Activated CD8-positive, alpha-beta memory T cell treated with anti-CD3 and anti-CD28 coated beads, Interleukin-2, amount 10 ng/mL, durations not matched to agents 7 days and 5 days (primary cell): ENCODE results near the gene XPNPEP2. TPM values are rescaled to one million over a fixed set of nuclear protein-coding genes. Genes with fewer than 3 reads are reported as not detected.
"Not testable (repeated sequence)": the region's sequence is repeated elsewhere in the genome, so short reads cannot be mapped to it uniquely, and the experiment has no call there.

ENCODE experiments used
- ATAC-seq: fragments of 150-1000 bp; cut with Tn5 transposase; one replicate; pipeline ENCODE4 v1.10.0; 2021; ENCODE audit warnings: moderate library complexity
- CTCF ChIA-PET: fragments of 350-600 bp; sonication (Branson Sonifier 250); formaldehyde crosslinking; loops from one replicate; lab custom pipeline; 2021; ENCODE audit warnings: antibody characterized with exemption; lab: Charles Lee
- DNase-seq: peaks from one replicate; pipeline ENCODE4 v3.0.0-alpha.2; 2020
- H3K27ac Mint-ChIP-seq: one replicate; pipeline ENCODE4 v1.8.0; 2021; ENCODE audit warnings: mild to moderate bottlenecking, mixed read lengths
- H3K27me3 Mint-ChIP-seq: one replicate; pipeline ENCODE4 v1.8.0; 2021; ENCODE audit warnings: mixed read lengths
- H3K36me3 Mint-ChIP-seq: one replicate; pipeline ENCODE4 v1.8.0; 2021; ENCODE audit warnings: mild to moderate bottlenecking, mixed read lengths
- H3K4me1 Mint-ChIP-seq: one replicate; pipeline ENCODE4 v1.8.0; 2021; ENCODE audit warnings: mixed read lengths
- H3K4me3 Mint-ChIP-seq: one replicate; pipeline ENCODE4 v1.8.0; 2021; ENCODE audit warnings: mild to moderate bottlenecking, moderate library complexity, mixed read lengths
- H3K9me3 Mint-ChIP-seq: one replicate; pipeline ENCODE4 v1.8.0; 2022; ENCODE audit warnings: low read depth, mixed read lengths
- total RNA-seq, 2 experiments: library from RNA; stranded (reverse); gene quantifications; one replicate each; pipeline ENCODE4 v1.2.3, GENCODE V29; 2021

The XPNPEP2 gene
- total RNA-seq, 2 experiments from 2014 or later, result 1.0 to 1.2 TPM

DNA sequence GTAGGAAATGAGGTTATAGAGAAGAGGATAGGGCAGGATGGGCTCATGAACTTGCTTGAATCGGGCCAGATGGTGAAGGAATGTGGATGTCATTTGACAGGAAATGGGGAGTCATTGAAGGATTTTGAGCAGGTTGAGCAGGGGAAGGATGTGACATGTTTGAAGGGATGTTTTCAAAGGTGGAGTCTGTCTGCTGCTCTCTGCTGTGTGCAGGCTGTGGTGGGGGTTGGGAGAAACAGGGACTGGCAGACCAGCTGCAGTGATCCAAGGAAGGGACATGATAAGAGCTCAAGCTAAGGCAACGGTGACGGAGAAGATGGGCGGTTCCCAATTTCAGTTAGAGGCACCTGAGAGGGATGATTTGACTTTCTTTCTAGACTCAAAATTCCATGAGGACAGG is 14.0 kb upstream of the XPNPEP2 start:
- Mint-ChIP-seq H3K4me1 (peaks cover 13% of the 10 kb centered on the region), H3K27me3 (no peaks in the 10 kb centered on the region), H3K27ac (no peak overlapping the region), H3K9me3 (no peaks in the 10 kb centered on the region), H3K4me3 (no peak overlapping the region), H3K36me3 (no peaks in the 10 kb centered on the region)
- no peak for DNase-seq
- CTCF ChIA-PET, result interaction anchor here (1.0 to 3.3 kb wide), 6 partner anchors 39 to 116 kb away, joined by 3 to 26 read pairs (median 9); no protein-coding TSS in a partner anchor
- no peak for ATAC-seq

DNA sequence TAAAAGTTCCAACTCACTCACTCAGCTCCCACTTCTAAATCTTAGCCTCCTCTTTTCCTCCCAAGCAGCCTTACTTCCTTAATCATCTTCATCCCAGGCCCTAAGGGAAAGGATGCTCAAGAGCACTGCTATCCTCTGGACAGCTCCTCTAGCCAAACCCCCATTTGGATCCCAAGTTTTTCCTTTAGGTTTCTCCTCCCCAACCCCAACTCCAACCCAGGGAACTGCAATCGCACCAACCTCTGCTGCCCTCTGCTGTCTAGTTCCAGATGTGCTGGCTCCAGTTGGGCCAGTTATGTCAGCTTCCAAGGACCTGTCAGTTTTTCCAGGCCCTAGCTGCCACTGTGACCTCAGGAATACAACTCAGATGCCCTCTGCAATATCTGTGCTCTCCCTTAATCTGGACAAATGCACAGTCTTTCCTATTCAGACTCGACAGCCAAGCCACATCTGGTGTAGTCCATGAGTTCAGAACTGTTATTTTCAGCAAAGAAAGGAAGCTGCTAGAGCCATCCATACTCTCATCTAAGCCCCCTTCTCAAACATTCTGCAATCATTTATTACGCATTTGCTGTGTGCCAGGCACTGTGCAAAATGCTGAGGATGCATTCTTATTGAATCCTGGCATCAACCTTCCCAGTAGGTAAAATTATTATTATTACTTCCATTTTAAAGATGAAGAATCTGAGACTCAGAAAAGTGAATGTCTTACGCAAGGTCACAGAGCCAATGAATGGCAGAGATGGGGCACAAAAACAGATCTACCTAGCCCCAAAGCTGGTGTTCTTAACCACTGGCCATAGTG is 12.3 kb upstream of the XPNPEP2 start:
- Mint-ChIP-seq H3K9me3 (no peaks in the 10 kb centered on the region), H3K27me3 (no peaks in the 10 kb centered on the region)
- DNase-seq, result peak; percentile 52

DNA sequence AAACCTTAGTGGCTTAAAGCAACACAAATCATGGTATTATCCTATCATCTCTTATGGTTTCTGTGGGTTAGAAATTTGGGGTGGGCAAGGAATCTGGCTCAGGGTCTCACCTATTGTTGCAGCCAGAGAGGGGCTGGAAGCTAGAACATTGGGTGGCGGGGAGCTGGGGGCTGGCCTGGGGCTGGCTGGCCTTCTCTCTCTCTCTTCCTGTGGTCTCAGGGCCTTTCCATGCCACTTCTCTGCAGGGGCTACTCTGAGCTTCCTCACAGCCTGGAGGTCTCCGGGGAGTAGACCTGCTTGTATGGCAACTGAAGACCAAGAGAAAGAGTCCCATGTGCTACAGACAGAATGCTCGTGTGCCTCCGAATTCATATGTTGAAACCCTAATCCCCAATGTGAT is 10.7 kb upstream of the XPNPEP2 start:
- Mint-ChIP-seq H3K9me3 (no peaks in the 10 kb centered on the region), H3K27me3 (no peaks in the 10 kb centered on the region), H3K36me3 (no peaks in the 10 kb centered on the region), H3K4me1 (peaks cover 15% of the 10 kb centered on the region), H3K27ac (no peak overlapping the region), H3K4me3 (no peak overlapping the region)
- DNase-seq, result no peak
- ATAC-seq, result no peak
- CTCF ChIA-PET, result interaction anchor here (0.5 kb wide), 1 partner anchor 49 kb away, joined by 3 read pairs; no protein-coding TSS in a partner anchor

More for the DNA sequence above, 12.3 kb upstream of the XPNPEP2 start:
- H3K4me3 Mint-ChIP-seq, result no peak overlapping the region
- CTCF ChIA-PET, result interaction anchor here (0.7 to 3.3 kb wide), 25 partner anchors 9 to 334 kb away, joined by 3 to 26 read pairs (median 4); partner anchors contain the start of genes APLN and SASH3
- peaks cover 24% of the 10 kb centered on the region for H3K4me1 Mint-ChIP-seq
- peak; percentile 66 for ATAC-seq
- H3K36me3 Mint-ChIP-seq, result no peaks in the 10 kb centered on the region
- H3K27ac Mint-ChIP-seq, result no peak overlapping the region

DNA sequence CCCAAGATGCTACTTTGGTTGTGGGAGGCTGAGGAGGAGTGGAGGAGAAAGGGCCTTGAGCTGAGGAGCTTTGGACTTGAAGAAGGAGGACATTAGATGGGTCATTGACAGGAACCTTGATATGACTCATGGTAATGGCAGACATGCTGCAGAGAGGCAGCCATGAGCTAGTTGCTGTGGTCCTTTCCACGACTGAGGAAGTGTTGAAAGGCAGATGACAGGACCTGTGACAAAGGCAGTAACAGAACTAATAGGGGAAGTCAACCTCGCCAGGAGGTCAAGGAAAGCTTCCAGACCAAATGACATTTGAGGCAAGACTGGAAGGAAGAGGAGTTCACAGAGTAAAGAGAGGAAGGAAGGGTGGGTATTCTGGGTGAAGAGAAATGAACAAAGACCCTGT is 7.6 kb upstream of the XPNPEP2 start:
- Mint-ChIP-seq H3K4me3 (no peak overlapping the region), H3K36me3 (no peaks in the 10 kb centered on the region), H3K27ac (no peak overlapping the region), H3K4me1 (peaks cover 19% of the 10 kb centered on the region), H3K27me3 (no peaks in the 10 kb centered on the region), H3K9me3 (no peaks in the 10 kb centered on the region)
- ATAC-seq (no peak), DNase-seq (no peak)
- CTCF ChIA-PET, result no interaction called here

DNA sequence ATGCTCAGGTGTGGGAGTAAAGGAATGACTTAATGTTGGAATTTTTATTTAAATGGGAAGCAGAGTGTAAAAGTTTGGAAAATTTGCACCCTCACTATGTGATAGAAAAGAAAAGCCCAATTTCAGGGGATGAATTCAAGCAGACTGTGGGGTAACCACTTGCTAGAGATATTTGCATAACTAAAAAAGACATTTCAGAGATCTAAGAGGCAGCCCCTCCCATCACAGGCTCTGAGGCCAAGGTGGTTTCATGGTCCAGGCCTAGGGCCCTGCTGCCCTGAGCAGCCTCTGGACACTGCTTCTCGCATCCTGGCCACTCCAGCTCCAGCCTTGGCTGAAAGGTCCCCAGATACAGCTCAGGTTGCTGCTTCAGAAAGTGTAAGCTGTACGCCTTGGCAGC is 5.9 kb upstream of the XPNPEP2 start:
- CTCF ChIA-PET, result interaction anchor here (0.6 kb wide), 1 partner anchor 14 kb away, joined by 3 read pairs; no protein-coding TSS in a partner anchor
- no peaks in the 10 kb centered on the region for H3K27me3 Mint-ChIP-seq
- DNase-seq, result no peak
- H3K36me3 Mint-ChIP-seq, result no peaks in the 10 kb centered on the region
- peaks cover 28% of the 10 kb centered on the region for H3K4me1 Mint-ChIP-seq
- no peak overlapping the region for H3K4me3 Mint-ChIP-seq
- no peaks in the 10 kb centered on the region for H3K9me3 Mint-ChIP-seq
- no peak for ATAC-seq
- H3K27ac Mint-ChIP-seq, result no peak overlapping the region

DNA sequence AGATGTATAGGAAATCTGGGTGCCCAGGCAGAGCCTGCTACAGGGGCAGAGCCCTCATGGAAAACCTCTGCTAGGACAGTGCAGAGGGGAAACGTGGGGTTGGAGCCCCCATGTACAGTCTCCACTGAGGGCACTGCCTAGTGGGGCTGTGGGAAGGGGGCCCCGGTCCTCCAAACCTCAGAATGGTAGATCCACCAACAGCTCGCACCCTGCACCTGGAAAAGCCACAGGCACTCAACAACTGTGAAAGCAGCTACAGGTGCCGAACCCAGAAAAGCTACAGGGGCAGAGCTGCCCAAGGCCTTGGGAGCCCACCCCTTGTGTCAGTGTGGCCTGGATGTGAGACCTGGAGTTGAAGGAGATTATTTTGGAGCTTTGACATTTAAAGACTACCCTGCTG is 5.4 kb upstream of the XPNPEP2 start:
- H3K36me3 Mint-ChIP-seq, result no peaks in the 10 kb centered on the region
- H3K27ac Mint-ChIP-seq, result no peak overlapping the region
- no peak for ATAC-seq
- H3K4me3 Mint-ChIP-seq, result no peak overlapping the region
- peaks cover 33% of the 10 kb centered on the region for H3K4me1 Mint-ChIP-seq
- H3K27me3 Mint-ChIP-seq, result no peaks in the 10 kb centered on the region
- DNase-seq, result no peak
- CTCF ChIA-PET, result interaction anchor here (0.6 kb wide), 1 partner anchor 14 kb away, joined by 3 read pairs; no protein-coding TSS in a partner anchor
- H3K9me3 Mint-ChIP-seq, result no peaks in the 10 kb centered on the region

DNA sequence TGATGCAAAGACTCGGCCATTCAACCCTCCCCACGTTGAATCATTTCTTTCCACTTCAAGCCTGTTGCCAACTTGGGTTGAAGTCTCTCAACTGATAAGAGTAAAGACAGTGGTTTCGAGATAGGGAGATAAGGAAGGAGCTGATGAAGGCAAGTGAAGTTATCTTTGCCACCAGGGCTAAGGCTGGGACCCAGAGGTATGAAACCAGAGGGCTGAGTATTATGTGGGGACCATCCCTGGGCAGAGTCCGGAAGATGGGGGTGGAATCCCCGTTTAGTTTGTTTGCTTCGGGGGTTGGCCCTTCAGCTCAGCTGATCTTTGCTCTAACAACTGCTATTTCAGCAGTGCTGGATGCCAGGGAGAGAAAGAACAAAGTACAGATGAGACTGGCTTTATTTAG is 2.3 kb upstream of the XPNPEP2 start:
- ATAC-seq, result peak; percentile 58
- no peak for DNase-seq
- H3K27ac Mint-ChIP-seq, result peak overlapping the region; percentile 5

DNA sequence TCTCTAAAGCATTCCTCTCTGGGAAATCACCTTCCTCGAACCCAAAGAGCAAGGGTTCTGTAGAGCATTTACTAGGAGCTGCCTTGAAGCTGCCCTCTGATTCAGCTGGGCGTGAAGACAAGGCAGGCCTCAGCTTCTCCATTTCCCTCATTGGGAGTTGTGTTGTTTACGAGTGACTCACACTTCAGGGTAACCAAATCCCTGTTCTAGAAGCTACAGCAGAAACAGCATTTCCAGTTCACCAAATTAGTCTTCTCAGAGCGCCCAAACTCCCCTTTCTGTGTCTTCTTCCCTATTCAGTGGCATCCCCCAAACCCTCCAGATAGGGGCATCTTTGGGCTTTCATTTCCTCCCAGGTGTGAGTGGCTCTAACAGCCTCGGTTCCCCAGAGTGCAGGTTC is 863 bp upstream of the XPNPEP2 start:
- CTCF ChIA-PET, result interaction anchor here (1.3 to 1.7 kb wide), 3 partner anchors 11 to 82 kb away, joined by 3 to 6 read pairs (median 4); partner anchors contain the start of gene APLN
- H3K4me1 Mint-ChIP-seq, result peaks cover 31% of the 10 kb centered on the region
- ATAC-seq (no peak), DNase-seq (no peak)
- no peaks in the 10 kb centered on the region for H3K9me3 Mint-ChIP-seq
- no peak overlapping the region for H3K4me3 Mint-ChIP-seq
- no peak overlapping the region for H3K27ac Mint-ChIP-seq
- H3K36me3 Mint-ChIP-seq, result no peaks in the 10 kb centered on the region
- no peaks in the 10 kb centered on the region for H3K27me3 Mint-ChIP-seq

More for the DNA sequence above, 2.3 kb upstream of the XPNPEP2 start:
- no peaks in the 10 kb centered on the region for H3K9me3 Mint-ChIP-seq
- H3K27me3 Mint-ChIP-seq, result no peaks in the 10 kb centered on the region
- H3K4me3 Mint-ChIP-seq, result no peak overlapping the region
- CTCF ChIA-PET, result interaction anchor here (1.0 to 2.4 kb wide), 5 partner anchors 10 to 94 kb away, joined by 3 to 7 read pairs (median 3); no protein-coding TSS in a partner anchor
- H3K4me1 Mint-ChIP-seq, result peaks cover 25% of the 10 kb centered on the region
- no peaks in the 10 kb centered on the region for H3K36me3 Mint-ChIP-seq

DNA sequence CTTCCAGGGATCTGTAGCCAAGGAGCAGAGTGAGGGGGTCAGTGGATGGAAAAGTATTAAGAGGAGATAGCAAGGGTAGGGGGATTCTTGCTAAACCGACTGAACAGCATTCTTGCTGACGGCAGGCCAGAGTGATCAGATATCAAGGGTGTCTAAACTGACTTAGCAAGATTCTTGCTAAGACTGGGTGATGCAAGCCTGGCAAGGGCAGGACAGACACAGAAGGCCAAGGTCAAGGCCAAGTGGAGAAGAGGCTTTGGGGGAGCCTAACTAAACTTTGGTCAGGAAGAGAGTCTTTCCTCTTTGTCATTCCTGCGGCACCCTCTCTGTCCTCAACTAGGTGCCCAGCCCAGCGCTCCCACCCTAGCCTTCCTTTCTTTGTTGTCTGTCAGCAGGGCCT is 799 bp downstream of the XPNPEP2 start:
- DNase-seq (no peak), ATAC-seq (no peak)
- no peaks in the 10 kb centered on the region for H3K36me3 Mint-ChIP-seq
- H3K27me3 Mint-ChIP-seq, result no peaks in the 10 kb centered on the region
- peaks cover 47% of the 10 kb centered on the region for H3K4me1 Mint-ChIP-seq
- peak overlapping the region; percentile 33 for H3K27ac Mint-ChIP-seq
- no peak overlapping the region for H3K4me3 Mint-ChIP-seq
- CTCF ChIA-PET, result interaction anchor here (1.3 kb wide), 1 partner anchor 102 kb away, joined by 3 read pairs; no protein-coding TSS in a partner anchor
- H3K9me3 Mint-ChIP-seq, result no peaks in the 10 kb centered on the region

DNA sequence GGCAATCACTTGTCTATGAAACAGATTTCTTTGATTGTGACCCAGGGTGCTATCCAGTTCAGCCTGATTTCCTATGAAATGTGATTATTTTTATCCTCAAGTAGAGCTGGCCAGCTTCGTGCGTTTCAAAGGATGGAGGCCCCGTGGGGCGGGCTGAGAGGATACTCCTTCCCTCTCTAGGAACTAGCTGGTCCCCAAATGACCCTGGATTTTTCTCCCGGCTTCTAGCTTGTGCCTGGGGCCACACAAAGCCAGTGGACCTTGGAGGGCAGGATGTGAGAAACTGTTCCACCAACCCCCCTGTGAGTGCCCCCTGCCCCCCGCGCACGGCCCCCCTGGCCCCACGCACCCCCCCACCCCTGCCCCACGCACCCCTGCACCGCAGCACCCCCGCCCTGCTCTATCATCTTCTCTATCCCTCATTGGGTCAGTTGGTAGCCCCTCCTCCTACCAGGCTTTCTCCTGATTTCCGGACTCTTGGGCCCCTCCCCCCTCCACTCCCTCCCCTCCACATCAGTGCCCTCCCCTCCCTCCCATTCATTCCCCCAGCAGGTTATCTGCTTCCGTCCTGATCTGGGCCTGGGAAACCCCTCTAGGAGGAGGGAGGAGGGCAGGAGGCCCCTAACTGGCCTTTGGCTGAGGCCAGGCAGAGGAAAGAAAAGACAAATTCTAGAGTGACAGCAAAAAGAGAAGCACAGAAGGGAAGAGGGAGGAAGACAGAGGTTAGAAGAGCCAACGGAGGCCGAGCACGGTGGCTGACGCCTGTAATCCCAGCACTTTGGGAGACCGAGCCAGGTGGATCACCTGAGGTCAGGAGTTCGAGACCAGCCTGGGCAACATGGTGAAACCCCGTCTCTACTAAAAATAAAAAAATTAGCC is 3.3 kb downstream of the XPNPEP2 start:
- no peak for ATAC-seq
- H3K4me3 Mint-ChIP-seq, result peak overlapping the region; percentile 36

DNA sequence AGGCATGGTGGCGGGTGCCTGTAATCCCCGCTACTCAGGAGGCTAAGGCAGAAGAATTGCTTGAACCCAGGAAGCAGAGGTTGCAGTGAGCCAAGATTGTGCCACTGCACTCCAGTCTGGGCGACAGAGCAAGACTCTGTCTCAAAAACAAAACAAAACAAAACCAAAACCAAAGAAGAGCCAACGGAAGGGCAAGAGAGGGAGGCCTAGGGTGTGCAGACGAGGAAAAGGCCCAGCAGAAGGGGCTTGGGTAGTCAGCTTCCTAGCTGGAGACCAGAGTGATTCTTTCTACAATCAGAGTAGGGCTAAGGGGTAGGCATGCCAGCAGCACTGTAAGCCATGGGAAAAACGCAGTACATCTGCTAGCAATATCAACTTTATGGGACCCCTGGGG is 4.0 kb downstream of the XPNPEP2 start:
- H3K9me3 Mint-ChIP-seq, H3K4me3 Mint-ChIP-seq, H3K36me3 Mint-ChIP-seq, H3K27me3 Mint-ChIP-seq, DNase-seq: not testable (repeated sequence)
- CTCF ChIA-PET, result interaction anchor here (3.2 kb wide), 1 partner anchor 13 kb away, joined by 13 read pairs; no protein-coding TSS in a partner anchor
- Mint-ChIP-seq H3K27ac (peak overlapping the region; percentile 93), H3K4me1 (peaks cover 46% of the 10 kb centered on the region)
- peak; percentile 38 for ATAC-seq

More for the DNA sequence above, 3.3 kb downstream of the XPNPEP2 start:
- H3K36me3 Mint-ChIP-seq, result no peaks in the 10 kb centered on the region
- no peak for DNase-seq
- H3K9me3 Mint-ChIP-seq, result no peaks in the 10 kb centered on the region
- CTCF ChIA-PET, result no interaction called here
- H3K27ac Mint-ChIP-seq, result peak overlapping the region; percentile 93
- H3K27me3 Mint-ChIP-seq, result no peaks in the 10 kb centered on the region
- H3K4me1 Mint-ChIP-seq, result peaks cover 50% of the 10 kb centered on the region

DNA sequence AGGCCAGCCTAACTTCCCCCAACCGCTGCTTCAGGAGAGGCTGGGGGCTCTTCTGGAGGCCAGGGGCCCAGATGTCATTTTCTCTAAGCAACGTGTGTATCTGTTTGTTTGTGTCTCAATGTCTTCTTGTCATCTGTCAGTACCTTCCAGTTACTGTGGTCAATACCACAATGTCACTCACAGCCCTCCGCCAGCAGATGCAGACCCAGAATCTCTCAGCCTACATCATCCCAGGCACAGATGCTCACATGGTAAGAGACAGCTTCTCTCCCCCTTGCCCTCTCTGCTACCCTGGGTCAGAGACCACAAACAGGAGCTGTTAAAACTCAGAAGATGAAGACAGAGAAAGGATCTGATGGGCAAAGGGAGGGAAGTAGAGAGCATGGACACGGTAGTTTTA is 5.0 kb downstream of the XPNPEP2 start:
- Mint-ChIP-seq H3K36me3 (no peaks in the 10 kb centered on the region), H3K9me3 (no peaks in the 10 kb centered on the region), H3K4me1 (peaks cover 40% of the 10 kb centered on the region), H3K4me3 (peak overlapping the region; percentile 37), H3K27me3 (no peaks in the 10 kb centered on the region), H3K27ac (peak overlapping the region; percentile 93)
- CTCF ChIA-PET, result interaction anchor here (0.8 to 3.2 kb wide), 6 partner anchors 9 to 79 kb away, joined by 3 to 13 read pairs (median 7); no protein-coding TSS in a partner anchor
- peak; percentile 77 for ATAC-seq
- DNase-seq, result peak; percentile 71

DNA sequence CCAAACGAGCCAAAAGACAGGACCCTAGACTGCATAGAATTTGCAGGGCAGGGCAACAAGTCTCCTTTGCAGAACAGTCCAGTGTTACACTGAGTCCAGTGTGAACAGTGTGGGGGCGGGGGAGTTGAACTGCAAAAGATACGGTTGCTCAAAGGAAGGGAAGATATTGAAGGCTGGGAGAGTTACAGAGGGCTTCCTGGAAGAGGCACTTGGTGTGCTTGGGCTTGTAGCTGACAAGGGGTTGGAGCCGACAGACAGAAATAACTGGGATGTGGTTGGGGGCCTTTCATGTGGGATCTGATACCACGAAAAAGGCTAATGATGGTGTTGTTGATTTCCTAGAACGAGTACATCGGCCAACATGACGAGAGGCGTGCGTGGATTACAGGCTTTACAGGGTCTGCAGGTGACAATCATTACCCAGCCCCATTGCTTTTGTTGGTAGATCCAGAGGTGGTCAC is 6.1 kb downstream of the XPNPEP2 start:
- DNase-seq (peak; percentile 69), ATAC-seq (peak; percentile 56)
- CTCF ChIA-PET, result interaction anchor here (0.8 to 3.2 kb wide), 6 partner anchors 8 to 78 kb away, joined by 3 to 13 read pairs (median 7); no protein-coding TSS in a partner anchor
- no peaks in the 10 kb centered on the region for H3K9me3 Mint-ChIP-seq
- H3K27ac Mint-ChIP-seq, result peak overlapping the region; percentile 76
- H3K27me3 Mint-ChIP-seq, result no peaks in the 10 kb centered on the region
- H3K4me3 Mint-ChIP-seq, result peak overlapping the region; percentile 44
- no peaks in the 10 kb centered on the region for H3K36me3 Mint-ChIP-seq
- H3K4me1 Mint-ChIP-seq, result peaks cover 38% of the 10 kb centered on the region
